ENCODE measurements around the gene SPECC1. TPM values are rescaled to one million over a fixed set of nuclear protein-coding genes. Genes with fewer than 3 reads are reported as not detected.

The SPECC1 gene
- total RNA-seq, 6 donors from 2014 or later: 21.8 to 65.0 (median 33.9) TPM

DNA sequence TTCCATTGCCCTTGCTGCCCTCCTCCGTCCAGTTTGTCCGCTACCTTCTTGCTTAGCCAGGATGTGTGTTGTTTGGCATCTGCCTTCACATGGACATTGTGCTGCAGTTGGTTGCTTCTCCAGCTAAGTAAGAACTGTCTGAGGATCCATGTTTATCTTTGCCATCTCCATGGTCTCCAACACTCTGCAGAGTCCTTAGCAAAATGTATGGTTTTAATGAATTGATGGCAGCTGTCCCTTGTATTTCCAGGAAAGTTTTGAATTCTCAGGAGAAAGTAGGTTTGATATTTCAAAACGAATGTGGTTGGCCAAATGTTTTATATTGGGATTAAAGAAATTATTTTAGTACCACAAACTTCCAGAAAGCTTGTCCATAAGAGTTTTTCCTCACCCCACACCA, 160.9 kb downstream of the SPECC1 start:
- Histone ChIP-seq H3K4me1 (no peaks in the 10 kb centered on the region), H3K27ac (no peak overlapping the region), H3K27me3 (no peaks in the 10 kb centered on the region), H3K4me3 (no peak overlapping the region), H3K36me3 (no peaks in the 10 kb centered on the region), H3K9me3 (no peaks in the 10 kb centered on the region)
- ATAC-seq (ENCODE audit: low FRiP score in 2 of 2) (no peak), DNase-seq (no peak)
- TF ChIP-seq, protein P1, sequence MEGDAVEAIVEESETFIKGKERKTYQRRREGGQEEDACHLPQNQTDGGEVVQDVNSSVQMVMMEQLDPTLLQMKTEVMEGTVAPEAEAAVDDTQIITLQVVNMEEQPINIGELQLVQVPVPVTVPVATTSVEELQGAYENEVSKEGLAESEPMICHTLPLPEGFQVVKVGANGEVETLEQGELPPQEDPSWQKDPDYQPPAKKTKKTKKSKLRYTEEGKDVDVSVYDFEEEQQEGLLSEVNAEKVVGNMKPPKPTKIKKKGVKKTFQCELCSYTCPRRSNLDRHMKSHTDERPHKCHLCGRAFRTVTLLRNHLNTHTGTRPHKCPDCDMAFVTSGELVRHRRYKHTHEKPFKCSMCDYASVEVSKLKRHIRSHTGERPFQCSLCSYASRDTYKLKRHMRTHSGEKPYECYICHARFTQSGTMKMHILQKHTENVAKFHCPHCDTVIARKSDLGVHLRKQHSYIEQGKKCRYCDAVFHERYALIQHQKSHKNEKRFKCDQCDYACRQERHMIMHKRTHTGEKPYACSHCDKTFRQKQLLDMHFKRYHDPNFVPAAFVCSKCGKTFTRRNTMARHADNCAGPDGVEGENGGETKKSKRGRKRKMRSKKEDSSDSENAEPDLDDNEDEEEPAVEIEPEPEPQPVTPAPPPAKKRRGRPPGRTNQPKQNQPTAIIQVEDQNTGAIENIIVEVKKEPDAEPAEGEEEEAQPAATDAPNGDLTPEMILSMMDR (IDR thresholded peaks at IDR 0.05): no peak
- TF ChIP-seq EP300 (IDR thresholded peaks at IDR 0.05) (no peak), POLR2A (IDR thresholded peaks at IDR 0.05) (no peak), POLR2AphosphoS5 (IDR thresholded peaks at IDR 0.05) (no peak)
- 90 to 94% methylated on average over 3 of the region's 3 CpGs for WGBS, 2 donors

- TF ChIP-seq, protein P1 (IDR thresholded peaks at IDR 0.05): no peak
- TF ChIP-seq POLR2A (IDR thresholded peaks at IDR 0.05) (no peak), POLR2AphosphoS5 (IDR thresholded peaks at IDR 0.05) (no peak), EP300 (IDR thresholded peaks at IDR 0.05) (no peak)
- Histone ChIP-seq H3K9me3 (no peaks in the 10 kb centered on the region), H3K36me3 (no peaks in the 10 kb centered on the region), H3K4me3 (no peak overlapping the region), H3K4me1 (no peaks in the 10 kb centered on the region), H3K27me3 (no peaks in the 10 kb centered on the region), H3K27ac (peak overlapping the region in 1 of 4 donors; percentile 32)
- peak; percentile 28 to 40 for ATAC-seq (ENCODE audit: low FRiP score in 2 of 2)
- WGBS, 2 donors: 87 to 95% methylated on average over 2 of the region's 2 CpGs
- no peak for DNase-seq
Observed at GRCh38 chr17:20171741-20172365, 162.7 kb downstream of the SPECC1 start.

- peak overlapping the region in 1 of 4 donors; percentile 32 for H3K27ac ChIP-seq
- no peaks in the 10 kb centered on the region for H3K36me3 ChIP-seq
- 77 to 83% methylated on average over 2 of the region's 2 CpGs for WGBS, 2 donors
- TF ChIP-seq, protein P1 (IDR thresholded peaks at IDR 0.05): no peak
- TF ChIP-seq POLR2A (IDR thresholded peaks at IDR 0.05) (no peak), POLR2AphosphoS5 (IDR thresholded peaks at IDR 0.05) (no peak), EP300 (IDR thresholded peaks at IDR 0.05) (no peak)
- no peak overlapping the region for H3K4me3 ChIP-seq
- H3K27me3 ChIP-seq: no peaks in the 10 kb centered on the region
- ATAC-seq (ENCODE audit: low FRiP score in 2 of 2) (no peak), DNase-seq (no peak)
- H3K4me1 ChIP-seq: no peaks in the 10 kb centered on the region
- no peaks in the 10 kb centered on the region for H3K9me3 ChIP-seq
Observed at GRCh38 chr17:20172376-20172775, 163.2 kb downstream of the SPECC1 start.

DNA sequence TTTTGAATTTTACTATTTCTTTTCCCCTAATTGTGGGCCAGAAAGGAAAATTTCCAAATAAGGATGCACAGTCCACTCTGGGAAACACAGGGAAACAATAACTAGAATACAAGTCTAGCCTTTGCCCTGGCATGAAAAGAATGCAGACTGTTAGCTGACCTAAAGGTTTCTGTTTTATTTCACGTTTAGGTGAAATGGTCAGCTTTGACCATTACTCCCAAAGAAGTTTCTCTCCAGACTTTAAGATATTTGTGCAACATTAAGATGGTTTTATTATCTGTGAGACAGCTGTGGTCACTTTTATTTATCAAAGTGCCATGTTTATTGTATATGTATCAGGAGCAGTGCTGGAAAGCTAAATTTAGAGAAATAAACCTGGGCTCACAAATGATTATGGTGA, 163.9 kb downstream of the SPECC1 start:
- 36 to 37% methylated on average over 1 of the region's 1 CpG for WGBS, 2 donors
- TF ChIP-seq, protein P1 (IDR thresholded peaks at IDR 0.05): no peak
- TF ChIP-seq POLR2A (IDR thresholded peaks at IDR 0.05) (no peak), POLR2AphosphoS5 (IDR thresholded peaks at IDR 0.05) (no peak), EP300 (IDR thresholded peaks at IDR 0.05) (no peak)
- H3K27me3 ChIP-seq: no peaks in the 10 kb centered on the region
- no peak for ATAC-seq (ENCODE audit: low FRiP score in 2 of 2)
- H3K9me3 ChIP-seq: no peaks in the 10 kb centered on the region
- H3K36me3 ChIP-seq: no peaks in the 10 kb centered on the region
- no peak overlapping the region for H3K27ac ChIP-seq
- no peak overlapping the region for H3K4me3 ChIP-seq
- no peaks in the 10 kb centered on the region for H3K4me1 ChIP-seq
- no peak for DNase-seq
